Loucy (cell line): ENCODE data around the gene GRB14.

ENCODE experiments used
- H2AFZ ChIP-seq: fragments of 200-600 bp; sonication (generic); 2 replicates; pipeline ENCODE4 v1.6.0; 2016; ENCODE audit warnings: antibody characterized with exemption, mild to moderate bottlenecking, low read length, moderate library complexity
- H3F3A ChIP-seq: fragments of 200-600 bp; 2 replicates; pipeline ENCODE4 v1.6.0; 2016; ENCODE audit warnings: antibody characterized with exemption, low read depth, mild to moderate bottlenecking
- H3K27me3 ChIP-seq: fragments of 200-600 bp; sonication (generic); 2 replicates; pipeline ENCODE4 v1.6.1; 2014; ENCODE audit warnings: low read length, mild to moderate bottlenecking; ENCODE audit not compliant: insufficient read depth, poor library complexity, severe bottlenecking
- H3K36me3 ChIP-seq: fragments of 200-600 bp; sonication (generic); 2 replicates; pipeline ENCODE4 v1.6.1; 2016; ENCODE audit warnings: low read length; ENCODE audit not compliant: insufficient read depth
- H3K4me1 ChIP-seq: fragments of 200-600 bp; sonication (generic); 2 replicates; pipeline ENCODE4 v1.5.1; 2014; ENCODE audit warnings: low read length, mild to moderate bottlenecking; ENCODE audit not compliant: insufficient read depth, poor library complexity, severe bottlenecking
- H3K4me2 ChIP-seq: fragments of 200-600 bp; sonication (generic); 2 replicates; pipeline ENCODE4 v1.6.0; 2014; ENCODE audit warnings: antibody characterized with exemption, low read length, low read depth, mild to moderate bottlenecking; ENCODE audit not compliant: poor library complexity, severe bottlenecking
- H3K4me3 ChIP-seq: fragments of 200-600 bp; sonication (generic); 2 replicates; pipeline ENCODE4 v1.5.1; 2014; ENCODE audit warnings: low read length, mild to moderate bottlenecking, mixed read lengths; ENCODE audit not compliant: poor library complexity, severe bottlenecking
- H3K79me2 ChIP-seq: fragments of 200-600 bp; sonication (generic); 2 replicates; pipeline ENCODE4 v1.6.1; 2014; ENCODE audit warnings: low read length; ENCODE audit not compliant: insufficient read depth
- H3K9ac ChIP-seq: fragments of 200-600 bp; sonication (generic); 2 replicates; pipeline ENCODE4 v1.6.0; 2014; ENCODE audit warnings: mild to moderate bottlenecking, low read depth, low read length, moderate library complexity; ENCODE audit not compliant: poor library complexity, severe bottlenecking
- H3K9me2 ChIP-seq: fragments of 200-600 bp; sonication (generic); replicated peaks from 2 replicates; pipeline ENCODE4 v1.6.1; 2016; ENCODE audit warnings: low read depth, low read length, mixed read lengths
- H3K9me3 ChIP-seq: fragments of 200-600 bp; sonication (generic); 2 replicates; pipeline ENCODE4 v1.6.1; 2014; ENCODE audit warnings: mild to moderate bottlenecking, antibody characterized with exemption, low read length, low read depth; ENCODE audit not compliant: insufficient read depth
- H4K20me1 ChIP-seq: fragments of 200-600 bp; sonication (generic); 2 replicates; pipeline ENCODE4 v1.6.0; 2014; ENCODE audit warnings: antibody characterized with exemption, low read length, mild to moderate bottlenecking; ENCODE audit not compliant: insufficient read depth, poor library complexity, severe bottlenecking
- EZH2phosphoT487 ChIP-seq: fragments of 200-600 bp; IDR thresholded peaks from 2 replicates; pipeline ENCODE4 v1.6.1; 2018; ENCODE audit warnings: antibody characterized with exemption, mild to moderate bottlenecking, moderate library complexity, borderline replicate concordance
- TF ChIP-seq, protein P1 (sequence below): fragments of 200-600 bp; sonication (generic); conservative IDR thresholded peaks from 2 replicates; pipeline ENCODE4 v1.5.1; 2014; ENCODE audit warnings: mild to moderate bottlenecking, antibody characterized with exemption, low read length

The GRB14 gene

DNA sequence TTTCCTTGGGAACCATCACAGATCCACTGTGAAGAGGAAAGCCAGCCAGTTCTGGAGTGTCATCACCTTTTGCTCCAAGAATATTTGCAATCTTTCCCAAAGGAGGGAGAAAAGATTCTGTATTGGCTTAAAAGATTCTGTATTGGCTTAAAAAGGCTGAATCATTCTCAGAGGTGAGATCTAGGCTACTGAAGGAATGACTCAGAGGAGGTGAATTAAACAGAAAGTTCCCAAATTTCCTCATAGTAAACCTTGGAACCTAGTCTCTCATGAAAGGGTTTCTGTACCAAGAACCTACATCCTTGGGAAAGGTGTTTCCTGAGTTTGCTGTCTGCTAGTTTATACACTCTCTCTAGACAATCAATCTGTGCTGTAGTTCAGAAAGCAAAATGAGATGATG lies 34.1 kb upstream of the GRB14 start:
- TF ChIP-seq, protein P1, sequence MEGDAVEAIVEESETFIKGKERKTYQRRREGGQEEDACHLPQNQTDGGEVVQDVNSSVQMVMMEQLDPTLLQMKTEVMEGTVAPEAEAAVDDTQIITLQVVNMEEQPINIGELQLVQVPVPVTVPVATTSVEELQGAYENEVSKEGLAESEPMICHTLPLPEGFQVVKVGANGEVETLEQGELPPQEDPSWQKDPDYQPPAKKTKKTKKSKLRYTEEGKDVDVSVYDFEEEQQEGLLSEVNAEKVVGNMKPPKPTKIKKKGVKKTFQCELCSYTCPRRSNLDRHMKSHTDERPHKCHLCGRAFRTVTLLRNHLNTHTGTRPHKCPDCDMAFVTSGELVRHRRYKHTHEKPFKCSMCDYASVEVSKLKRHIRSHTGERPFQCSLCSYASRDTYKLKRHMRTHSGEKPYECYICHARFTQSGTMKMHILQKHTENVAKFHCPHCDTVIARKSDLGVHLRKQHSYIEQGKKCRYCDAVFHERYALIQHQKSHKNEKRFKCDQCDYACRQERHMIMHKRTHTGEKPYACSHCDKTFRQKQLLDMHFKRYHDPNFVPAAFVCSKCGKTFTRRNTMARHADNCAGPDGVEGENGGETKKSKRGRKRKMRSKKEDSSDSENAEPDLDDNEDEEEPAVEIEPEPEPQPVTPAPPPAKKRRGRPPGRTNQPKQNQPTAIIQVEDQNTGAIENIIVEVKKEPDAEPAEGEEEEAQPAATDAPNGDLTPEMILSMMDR, result no peak
- TF ChIP-seq EZH2phosphoT487, result no peak
- Histone ChIP-seq H3K79me2 (no peaks in the 10 kb centered on the region), H3K4me3 (no peak overlapping the region), H3K27me3 (no peaks in the 10 kb centered on the region), H3K9me2 (no peaks in the 10 kb centered on the region), H3F3A (no peaks in the 10 kb centered on the region), H3K9me3 (0 out of 2 replicates have a peak, but pooled peaks cover 2% of the 10 kb centered on the region), H3K4me2 (no peak overlapping the region), H3K36me3 (no peaks in the 10 kb centered on the region), H2AFZ (no peak overlapping the region), H3K4me1 (no peaks in the 10 kb centered on the region), H3K9ac (no peak overlapping the region), H4K20me1 (no peaks in the 10 kb centered on the region)

DNA sequence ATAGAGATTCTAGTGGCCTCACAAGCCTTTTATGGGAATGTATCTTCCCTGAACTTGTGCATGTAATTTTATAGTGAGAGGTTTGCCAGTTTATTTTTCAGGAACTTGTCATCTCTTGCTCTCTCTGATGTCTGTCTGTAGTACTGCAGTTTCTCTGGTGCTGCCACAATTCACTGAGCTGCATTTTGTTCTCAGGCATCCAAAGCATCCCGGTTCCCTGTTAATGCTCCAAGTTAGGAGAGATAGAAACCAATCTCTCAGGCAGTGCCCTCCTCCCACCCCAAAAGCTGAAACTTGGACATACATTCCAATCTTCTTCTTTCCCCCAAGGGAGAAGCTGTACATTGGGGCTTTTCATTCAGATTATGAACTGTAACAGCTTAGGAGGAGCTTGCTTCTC lies 30.1 kb upstream of the GRB14 start:
- no peaks in the 10 kb centered on the region for H3K79me2 ChIP-seq
- H3K9me3 ChIP-seq, result 0 out of 2 replicates have a peak, but pooled peaks cover 10% of the 10 kb centered on the region
- H2AFZ ChIP-seq, result no peak overlapping the region
- H3K4me1 ChIP-seq, result no peaks in the 10 kb centered on the region
- H3K4me3 ChIP-seq, result no peak overlapping the region
- H3K9ac ChIP-seq, result no peak overlapping the region
- no peak overlapping the region for H3K4me2 ChIP-seq
- H4K20me1 ChIP-seq, result no peaks in the 10 kb centered on the region
- no peak for TF ChIP-seq EZH2phosphoT487
- TF ChIP-seq, protein P1, result no peak
- H3K9me2 ChIP-seq, result no peaks in the 10 kb centered on the region
- H3K36me3 ChIP-seq, result no peaks in the 10 kb centered on the region
- no peaks in the 10 kb centered on the region for H3K27me3 ChIP-seq
- H3F3A ChIP-seq, result no peaks in the 10 kb centered on the region

DNA sequence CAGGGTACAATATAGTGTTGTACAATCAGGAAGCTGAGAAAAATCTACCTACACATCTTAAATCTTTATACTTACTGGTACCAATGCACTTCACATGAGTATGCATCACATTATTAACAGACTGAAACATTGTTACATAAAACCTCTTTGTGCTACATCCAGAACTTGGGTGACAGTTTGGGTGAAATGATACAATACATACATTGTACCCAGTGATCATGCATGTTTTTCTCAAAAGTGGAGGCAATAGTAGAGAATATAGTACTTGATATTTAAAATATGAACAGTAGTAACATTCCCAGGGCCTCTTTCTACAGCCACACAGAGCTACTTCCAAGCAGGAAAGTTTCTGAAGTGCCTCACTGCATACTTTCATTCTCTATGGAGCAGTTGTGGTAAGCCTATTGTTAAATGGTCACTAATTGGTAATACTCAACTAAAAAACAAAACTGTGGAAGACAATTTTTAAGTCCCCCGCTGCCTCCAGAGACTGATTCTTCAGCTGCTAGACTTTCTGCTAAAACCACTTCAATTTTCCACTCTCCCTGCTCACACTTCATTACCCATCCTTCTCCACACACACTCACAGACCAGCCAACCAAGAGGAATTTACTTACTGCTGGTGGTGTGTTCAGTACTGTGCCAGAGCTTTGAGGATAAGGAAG lies 22.9 kb upstream of the GRB14 start:
- Histone ChIP-seq H3K79me2 (no peaks in the 10 kb centered on the region), H3K9me3 (no peaks in the 10 kb centered on the region), H3F3A (no peaks in the 10 kb centered on the region), H3K4me3 (no peak overlapping the region), H2AFZ (no peak overlapping the region), H3K36me3 (no peaks in the 10 kb centered on the region), H3K4me1 (no peaks in the 10 kb centered on the region), H4K20me1 (no peaks in the 10 kb centered on the region), H3K9me2 (no peaks in the 10 kb centered on the region), H3K27me3 (no peaks in the 10 kb centered on the region), H3K4me2 (no peak overlapping the region), H3K9ac (no peak overlapping the region)
- TF ChIP-seq, protein P1, result no peak
- TF ChIP-seq EZH2phosphoT487, result no peak
